Fibroblast of skin of abdomen (primary cell): ENCODE results near the gene ARL4C.

Experiments
- DNase-seq: peaks from one replicate; pipeline ENCODE4 v3.0.0-alpha.2; 2013

ARL4C gene

GRCh38 chr2:234446404-234447076 lies 50.3 kb downstream of the ARL4C start:
- no peak for DNase-seq

GRCh38 chr2:234444893-234445292 lies 52.0 kb downstream of the ARL4C start:
- peak; percentile 91 for DNase-seq

GRCh38 chr2:234444242-234444730 lies 52.6 kb downstream of the ARL4C start:
- no peak for DNase-seq
